Common myeloid progenitor, CD34-positive (primary cell): ENCODE results near the gene FOXP3.

Experiments
- CTCF ChIA-PET: fragments of 350-600 bp; sonication (Branson Sonifier 250); formaldehyde crosslinking; loops from one replicate; lab custom pipeline; 2021; ENCODE audit warnings: antibody characterized with exemption; lab: Charles Lee
- POLR2A ChIA-PET: fragments of 350-600 bp; sonication (Branson Sonifier 250); formaldehyde crosslinking; loops from one replicate; lab custom pipeline; 2021; ENCODE audit warnings: antibody characterized with exemption; lab: Charles Lee
- DNase-seq, 3 donors: peaks; one replicate each; pipeline versions ENCODE4 v3.0.0 to v3.0.0-alpha.2; 2013
- H3K27ac ChIP-seq, 2 experiments: 1 replicate in 1 of 2; 2 replicates in 1 of 2; pipeline ENCODE4 v1.7.0; 2013; ENCODE audit warnings: inconsistent platforms in 2 of 2, low read length in 2 of 2, mild to moderate bottlenecking in 2 of 2, low read depth in 1 of 2, moderate library complexity in 1 of 2; ENCODE audit not compliant: severe bottlenecking in 2 of 2, insufficient read depth in 1 of 2, poor library complexity in 1 of 2
- H3K27me3 ChIP-seq, 5 experiments: replicated peaks in 2 of 5; 1 replicate in 3 of 5; 2 replicates in 2 of 5; pipeline versions ENCODE4 v1.6.1 to v1.7.0; 2013; ENCODE audit warnings: low read length in 4 of 5, mild to moderate bottlenecking in 2 of 5, moderate library complexity in 2 of 5, inconsistent platforms in 1 of 5; ENCODE audit not compliant: insufficient read depth in 5 of 5, control insufficient read depth in 4 of 5
- H3K36me3 ChIP-seq, 4 experiments: 1 replicate in 2 of 4; 2 replicates in 2 of 4; pipeline versions ENCODE4 v1.6.1 to v1.7.0; 2013; ENCODE audit warnings: low read length in 3 of 4, control low read depth in 1 of 4, mild to moderate bottlenecking in 1 of 4; ENCODE audit not compliant: control insufficient read depth in 4 of 4, insufficient read depth in 4 of 4
- H3K4me1 ChIP-seq, 4 experiments: 1 replicate in 3 of 4; 2 replicates in 1 of 4; pipeline versions ENCODE4 v1.6.1 to v1.7.1; 2013; ENCODE audit warnings: low read length in 3 of 4, mild to moderate bottlenecking in 3 of 4, control low read depth in 1 of 4, inconsistent platforms in 1 of 4, moderate library complexity in 1 of 4; ENCODE audit not compliant: control insufficient read depth in 4 of 4, insufficient read depth in 4 of 4; ENCODE audit errors: control extremely low read depth in 1 of 4
- H3K4me3 ChIP-seq, 7 experiments: 1 replicate in 4 of 7; 2 replicates in 3 of 7; pipeline versions ENCODE4 v1.5.1 to v1.7.0; 2013; ENCODE audit warnings: mild to moderate bottlenecking in 7 of 7, low read length in 6 of 7, moderate library complexity in 6 of 7, inconsistent platforms in 2 of 7, low read depth in 2 of 7, control low read depth in 1 of 7; ENCODE audit not compliant: insufficient read depth in 4 of 7, control insufficient read depth in 1 of 7; ENCODE audit errors: extremely low read depth in 1 of 7
- H3K9me3 ChIP-seq, 5 experiments: 1 replicate in 4 of 5; 2 replicates in 1 of 5; pipeline versions ENCODE4 v1.6.1 to v1.7.1; 2013; ENCODE audit warnings: low read length in 4 of 5, mild to moderate bottlenecking in 2 of 5, inconsistent platforms in 1 of 5, low read depth in 1 of 5, moderate library complexity in 1 of 5; ENCODE audit not compliant: control insufficient read depth in 4 of 5, insufficient read depth in 2 of 5; ENCODE audit errors: control extremely low read depth in 1 of 5
- WGBS: methylation state at CpG from one replicate; pipeline ENCODE4 v1.1.5; 2013; ENCODE audit not compliant: insufficient coverage; 5-methylcytosine and 5-hydroxymethylcytosine counted together

FOXP3 gene

GRCh38 chrX:49203536-49203935 is 61.0 kb downstream of the FOXP3 start:
- no peak overlapping the region for H3K27ac ChIP-seq
- no peak for DNase-seq
- CTCF ChIA-PET, result no interaction called here
- H3K4me1 ChIP-seq, result peaks cover 0 to 11% (median 8%) of the 10 kb centered on the region in 4 experiments
- H3K4me3 ChIP-seq, result no peak overlapping the region
- 66% methylated on average over 3 of the region's 3 CpGs for WGBS
- H3K9me3 ChIP-seq, result no peaks in the 10 kb centered on the region
- H3K27me3 ChIP-seq, result peaks cover 0 to 13% (median 0%) of the 10 kb centered on the region in 5 experiments
- no peaks in the 10 kb centered on the region for H3K36me3 ChIP-seq
- POLR2A ChIA-PET, result no interaction called here

- CTCF ChIA-PET, result no interaction called here
- Histone ChIP-seq H3K36me3 (no peaks in the 10 kb centered on the region), H3K4me1 (peaks cover 0 to 11% (median 8%) of the 10 kb centered on the region in 4 experiments), H3K27ac (no peak overlapping the region), H3K9me3 (no peaks in the 10 kb centered on the region), H3K27me3 (peaks cover 0 to 19% (median 0%) of the 10 kb centered on the region in 5 experiments), H3K4me3 (no peak overlapping the region)
- POLR2A ChIA-PET, result no interaction called here
- 93% methylated on average over 2 of the region's 2 CpGs for WGBS
- no peak for DNase-seq
Measured at GRCh38 chrX:49202022-49202421, 62.5 kb downstream of the FOXP3 start.
